GM12872 (cell line): ENCODE results near the gene ABL2.

Experiments
- TF ChIP-seq, protein P1 (sequence below): IDR thresholded peaks from 3 replicates; pipeline ENCODE4 v1.5.1; 2011; ENCODE audit warnings: low read depth, mild to moderate bottlenecking, low read length, moderate library complexity; ENCODE audit not compliant: insufficient read depth

ABL2 gene

DNA sequence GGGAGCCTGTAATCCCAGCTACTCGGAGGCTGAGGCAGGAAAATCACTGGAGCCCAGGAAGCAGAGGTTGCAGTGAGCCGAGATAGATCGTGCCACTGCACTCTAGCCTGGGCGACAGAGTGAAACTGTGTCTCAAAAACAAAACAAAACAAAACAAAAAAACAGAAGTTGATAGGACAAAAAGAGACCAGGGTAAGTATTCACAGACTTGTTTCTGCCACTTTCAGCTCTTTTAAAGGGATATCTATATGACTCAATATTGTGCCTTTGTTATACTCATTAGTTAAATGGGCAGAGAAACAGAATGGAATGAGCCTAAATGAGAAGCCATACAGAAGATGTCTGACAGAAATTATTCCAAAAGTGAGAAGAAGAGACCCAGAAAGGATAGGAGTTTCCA lies 23.1 kb upstream of the ABL2 start:
- TF ChIP-seq, protein P1, sequence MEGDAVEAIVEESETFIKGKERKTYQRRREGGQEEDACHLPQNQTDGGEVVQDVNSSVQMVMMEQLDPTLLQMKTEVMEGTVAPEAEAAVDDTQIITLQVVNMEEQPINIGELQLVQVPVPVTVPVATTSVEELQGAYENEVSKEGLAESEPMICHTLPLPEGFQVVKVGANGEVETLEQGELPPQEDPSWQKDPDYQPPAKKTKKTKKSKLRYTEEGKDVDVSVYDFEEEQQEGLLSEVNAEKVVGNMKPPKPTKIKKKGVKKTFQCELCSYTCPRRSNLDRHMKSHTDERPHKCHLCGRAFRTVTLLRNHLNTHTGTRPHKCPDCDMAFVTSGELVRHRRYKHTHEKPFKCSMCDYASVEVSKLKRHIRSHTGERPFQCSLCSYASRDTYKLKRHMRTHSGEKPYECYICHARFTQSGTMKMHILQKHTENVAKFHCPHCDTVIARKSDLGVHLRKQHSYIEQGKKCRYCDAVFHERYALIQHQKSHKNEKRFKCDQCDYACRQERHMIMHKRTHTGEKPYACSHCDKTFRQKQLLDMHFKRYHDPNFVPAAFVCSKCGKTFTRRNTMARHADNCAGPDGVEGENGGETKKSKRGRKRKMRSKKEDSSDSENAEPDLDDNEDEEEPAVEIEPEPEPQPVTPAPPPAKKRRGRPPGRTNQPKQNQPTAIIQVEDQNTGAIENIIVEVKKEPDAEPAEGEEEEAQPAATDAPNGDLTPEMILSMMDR = no peak

DNA sequence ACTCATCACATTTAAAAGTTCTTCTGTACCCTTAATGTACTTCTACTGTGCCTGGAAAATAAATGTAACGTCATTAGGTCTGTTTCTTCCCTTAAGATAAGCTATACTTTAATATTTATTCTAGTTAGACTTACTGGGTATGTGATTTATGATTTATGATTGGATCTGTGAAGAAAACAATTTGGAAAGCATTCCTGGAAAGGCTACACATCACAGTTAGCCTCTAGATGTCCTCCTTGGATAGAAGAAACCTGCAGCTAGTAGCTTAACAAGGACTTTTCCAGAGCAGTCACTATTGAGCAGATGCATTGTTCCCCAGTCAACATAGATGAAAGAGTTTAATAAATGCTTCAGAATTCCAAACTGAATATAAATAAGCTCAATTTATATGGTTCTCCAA lies 22.2 kb upstream of the ABL2 start:
- TF ChIP-seq, protein P1 = peak; percentile 18; the same call in 1 of the 3 replicates

DNA sequence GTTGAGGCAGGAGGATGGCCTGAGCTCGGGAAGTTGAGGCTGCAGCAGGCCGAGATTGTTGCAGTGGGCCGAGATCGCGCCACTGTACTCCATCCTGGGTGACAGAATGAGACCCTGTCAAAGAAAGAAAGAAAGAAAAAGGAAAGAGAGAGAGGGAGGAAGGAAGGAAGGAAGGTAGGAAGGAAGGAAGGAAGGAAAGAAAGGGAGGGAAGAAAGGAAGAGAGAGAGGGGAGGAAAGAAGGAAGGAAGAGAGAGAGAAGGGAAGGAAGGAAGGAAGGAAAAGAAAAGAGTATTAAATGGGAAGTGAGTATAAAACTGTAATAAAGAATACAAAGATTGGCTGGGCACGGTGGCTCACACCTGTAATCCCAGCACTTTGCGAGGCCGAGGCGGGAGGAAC lies 18.4 kb upstream of the ABL2 start:
- TF ChIP-seq, protein P1 = no peak

DNA sequence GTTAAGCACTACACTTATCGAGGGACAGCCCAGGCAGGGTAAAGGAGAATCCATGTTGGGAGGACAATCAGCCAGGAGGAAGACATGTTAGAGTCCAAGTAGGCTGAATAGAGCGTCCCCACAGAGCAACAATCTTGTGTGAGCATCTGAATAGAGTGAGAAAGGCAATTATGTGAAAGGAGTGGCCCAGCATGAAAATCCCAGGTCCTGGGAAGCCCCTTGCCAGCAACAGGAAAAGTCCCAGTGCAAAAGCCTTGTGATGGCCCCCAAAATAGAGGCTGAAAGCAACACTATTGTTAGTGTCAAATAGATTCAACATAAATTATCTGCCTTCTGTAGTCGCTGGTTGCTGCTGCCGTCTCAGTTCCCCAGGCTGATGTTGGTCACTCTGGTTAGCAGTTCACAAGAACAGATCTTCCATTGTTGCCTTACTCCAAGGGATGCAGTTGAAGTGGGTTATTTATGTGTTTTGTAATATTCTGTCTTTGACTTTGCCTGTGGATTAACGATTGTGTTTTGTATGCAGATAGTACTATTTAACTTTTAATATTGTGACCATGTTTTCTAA lies 12.1 kb upstream of the ABL2 start:
- TF ChIP-seq, protein P1 = no peak

DNA sequence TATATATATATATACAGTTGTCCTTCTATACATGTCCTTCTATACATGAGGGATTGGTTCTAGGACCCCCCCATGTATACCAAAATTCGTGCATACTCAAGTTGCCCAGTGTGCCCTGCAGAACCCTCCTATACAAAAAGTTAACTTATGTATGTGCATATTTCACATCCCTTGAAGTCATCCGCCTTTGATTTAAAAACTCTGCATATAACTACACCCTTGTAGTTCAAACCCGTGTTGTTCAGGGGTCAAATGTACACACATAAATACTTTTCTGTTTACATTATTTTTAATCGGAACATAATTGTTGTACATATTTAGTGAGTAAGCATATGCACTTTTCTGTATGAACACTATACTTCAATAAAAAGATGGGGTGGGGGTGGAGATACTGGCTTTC lies 7.7 kb upstream of the ABL2 start:
- TF ChIP-seq, protein P1 = no peak

DNA sequence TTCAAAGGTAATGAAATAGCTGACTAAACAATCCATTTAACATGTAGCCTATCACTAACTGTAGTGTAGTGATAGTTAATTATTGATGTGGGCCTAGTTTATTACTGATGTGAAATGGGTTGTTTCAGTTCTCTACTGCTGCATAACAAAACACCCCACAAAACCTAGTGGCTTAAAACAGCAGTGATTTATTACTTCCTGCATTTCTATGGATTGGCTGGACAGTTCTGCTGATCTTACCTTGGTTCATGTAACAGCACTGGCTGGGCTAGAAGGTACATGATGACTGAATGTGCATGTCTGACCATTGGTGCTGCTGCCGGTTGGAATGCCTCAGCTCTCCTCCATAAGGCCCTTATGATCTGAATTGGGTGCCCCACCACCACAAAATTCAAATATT lies 5.4 kb upstream of the ABL2 start:
- TF ChIP-seq, protein P1 = no peak

DNA sequence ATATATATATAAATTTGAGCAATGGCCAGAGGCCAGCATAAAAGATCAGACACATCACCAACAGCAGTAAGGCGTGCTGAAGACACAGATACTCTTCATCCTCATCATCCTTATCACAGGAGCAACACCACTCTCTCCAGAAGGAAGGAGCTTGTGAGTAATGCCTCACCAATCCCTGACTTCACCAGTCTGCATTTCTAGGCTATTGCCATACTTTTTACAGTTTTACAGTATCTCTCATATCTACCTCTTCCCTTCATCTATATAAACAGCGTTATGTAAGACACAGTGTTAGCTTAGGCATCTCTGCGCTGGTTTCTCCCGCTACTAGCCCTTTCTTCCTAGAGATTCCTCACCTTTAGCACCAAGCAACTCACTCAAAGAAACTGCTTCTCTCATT lies 2.4 kb upstream of the ABL2 start:
- TF ChIP-seq, protein P1 = no peak
